Neural crest cell (in vitro differentiated cells): Measurements from ENCODE around the gene CNTN4. TPM values are rescaled to one million over a fixed set of nuclear protein-coding genes. Genes with fewer than 3 reads are reported as not detected.
"Not testable (repeated sequence)": the region's sequence is repeated elsewhere in the genome, so short reads cannot be mapped to it uniquely, and the experiment has no call there.

Experiments
- DNase-seq: peaks from one replicate; pipeline ENCODE4 v3.0.0; 2021; ENCODE audit warnings: low read depth, mixed read lengths, low spot score
- H3K27ac Mint-ChIP-seq: one replicate; pipeline ENCODE4 v1.8.0; 2021; ENCODE audit warnings: mild to moderate bottlenecking, mixed read lengths; ENCODE audit not compliant: unreplicated experiment
- H3K27me3 Mint-ChIP-seq: 2 replicates; pipeline ENCODE4 v1.8.0; 2021; ENCODE audit warnings: low read depth, mild to moderate bottlenecking, mixed read lengths
- H3K36me3 Mint-ChIP-seq: 2 replicates; pipeline ENCODE4 v1.8.0; 2021; ENCODE audit warnings: low read depth, mild to moderate bottlenecking, mixed read lengths
- H3K4me1 Mint-ChIP-seq: 2 replicates; pipeline ENCODE4 v1.8.0; 2021; ENCODE audit warnings: mixed read lengths
- H3K4me3 Mint-ChIP-seq: one replicate; pipeline ENCODE4 v1.8.0; 2021; ENCODE audit warnings: mild to moderate bottlenecking, mixed read lengths
- H3K9me3 Mint-ChIP-seq: 2 replicates; pipeline ENCODE4 v1.8.0; 2021; ENCODE audit warnings: mixed read lengths
- total RNA-seq: library from RNA; stranded (reverse); gene quantifications from 2 replicates; pipeline ENCODE4 v1.2.1, GENCODE V29; 2021
- TF ChIP-seq, protein P1 (sequence below): fragments of 200-600 bp; sonication (generic); conservative IDR thresholded peaks from 2 replicates; pipeline ENCODE4 v1.5.0; 2021; ENCODE audit warnings: antibody characterized with exemption, mild to moderate bottlenecking

Gene CNTN4
- total RNA-seq, 1 donor from 2014 or later = 2.9 TPM

DNA sequence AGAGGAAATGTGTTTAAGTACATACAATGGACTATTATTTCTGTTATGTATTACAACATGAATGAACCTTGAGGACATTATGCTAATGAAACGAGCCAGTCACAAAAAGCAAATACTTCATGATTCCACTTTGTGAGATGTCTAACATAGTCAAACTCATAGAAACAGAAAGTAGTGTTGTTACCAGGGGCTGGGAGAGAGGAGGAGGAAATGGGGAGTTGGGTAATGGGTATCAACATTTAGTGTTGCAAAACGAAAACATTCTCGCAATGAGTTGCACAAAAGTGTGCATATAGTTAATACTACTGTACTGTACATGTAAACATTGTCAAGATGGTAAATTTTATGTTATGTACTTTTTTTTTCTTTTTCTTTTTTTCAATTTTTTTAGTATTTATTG lies 817.2 kb downstream of the CNTN4 start:
- no peak for DNase-seq
- Mint-ChIP-seq H3K9me3 (peaks cover 2% of the 10 kb centered on the region), H3K27me3 (no peaks in the 10 kb centered on the region), H3K27ac (no peak overlapping the region), H3K4me1 (no peaks in the 10 kb centered on the region), H3K4me3 (no peak overlapping the region), H3K36me3 (peaks cover 3% of the 10 kb centered on the region)
- TF ChIP-seq, protein P1, sequence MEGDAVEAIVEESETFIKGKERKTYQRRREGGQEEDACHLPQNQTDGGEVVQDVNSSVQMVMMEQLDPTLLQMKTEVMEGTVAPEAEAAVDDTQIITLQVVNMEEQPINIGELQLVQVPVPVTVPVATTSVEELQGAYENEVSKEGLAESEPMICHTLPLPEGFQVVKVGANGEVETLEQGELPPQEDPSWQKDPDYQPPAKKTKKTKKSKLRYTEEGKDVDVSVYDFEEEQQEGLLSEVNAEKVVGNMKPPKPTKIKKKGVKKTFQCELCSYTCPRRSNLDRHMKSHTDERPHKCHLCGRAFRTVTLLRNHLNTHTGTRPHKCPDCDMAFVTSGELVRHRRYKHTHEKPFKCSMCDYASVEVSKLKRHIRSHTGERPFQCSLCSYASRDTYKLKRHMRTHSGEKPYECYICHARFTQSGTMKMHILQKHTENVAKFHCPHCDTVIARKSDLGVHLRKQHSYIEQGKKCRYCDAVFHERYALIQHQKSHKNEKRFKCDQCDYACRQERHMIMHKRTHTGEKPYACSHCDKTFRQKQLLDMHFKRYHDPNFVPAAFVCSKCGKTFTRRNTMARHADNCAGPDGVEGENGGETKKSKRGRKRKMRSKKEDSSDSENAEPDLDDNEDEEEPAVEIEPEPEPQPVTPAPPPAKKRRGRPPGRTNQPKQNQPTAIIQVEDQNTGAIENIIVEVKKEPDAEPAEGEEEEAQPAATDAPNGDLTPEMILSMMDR = no peak

DNA sequence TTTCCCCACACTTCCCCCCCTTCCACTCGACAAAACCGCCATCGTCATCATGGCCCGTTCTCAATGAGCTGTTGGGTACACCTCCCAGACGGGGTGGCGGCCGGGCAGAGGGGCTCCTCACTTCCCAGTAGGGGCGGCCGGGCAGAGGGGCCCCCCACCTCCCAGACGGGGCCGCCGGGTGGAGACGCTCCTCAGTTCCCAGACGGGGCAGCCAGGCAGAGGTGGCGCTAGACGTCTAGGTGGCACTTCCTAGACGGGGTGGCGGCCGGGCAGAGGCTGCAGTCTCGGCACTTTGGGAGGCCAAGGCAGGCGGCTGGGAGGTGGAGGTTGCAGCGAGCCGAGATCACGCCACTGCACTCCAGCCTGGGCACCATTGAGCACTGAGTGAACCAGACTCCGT lies 818.0 kb downstream of the CNTN4 start:
- not testable (repeated sequence) for H3K27me3 Mint-ChIP-seq, DNase-seq, H3K4me3 Mint-ChIP-seq, H3K27ac Mint-ChIP-seq, H3K36me3 Mint-ChIP-seq, H3K4me1 Mint-ChIP-seq, H3K9me3 Mint-ChIP-seq

DNA sequence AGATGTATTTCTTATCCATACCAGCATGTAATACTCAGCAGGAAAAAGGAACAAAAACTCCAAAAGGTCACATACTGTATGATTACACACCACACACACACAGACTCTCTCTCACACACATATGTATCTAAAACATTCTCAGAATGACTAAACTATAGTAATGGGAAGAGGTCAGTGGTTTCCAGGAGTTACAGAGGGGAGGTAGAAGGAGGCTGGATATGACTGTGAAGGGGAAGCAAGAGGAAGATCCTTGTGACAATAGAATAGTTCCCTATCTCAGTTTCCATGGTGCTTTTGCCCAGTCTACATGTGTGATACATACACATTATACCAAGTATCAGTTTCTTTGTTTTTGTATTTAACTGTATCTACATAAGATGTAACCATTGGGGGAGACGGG lies 821.4 kb downstream of the CNTN4 start:
- Mint-ChIP-seq H3K27me3 (peaks cover 3% of the 10 kb centered on the region), H3K36me3 (peaks cover 3% of the 10 kb centered on the region), H3K4me1 (no peaks in the 10 kb centered on the region), H3K9me3 (peaks cover 2% of the 10 kb centered on the region), H3K4me3 (no peak overlapping the region), H3K27ac (no peak overlapping the region)
- TF ChIP-seq, protein P1 = no peak
- no peak for DNase-seq

DNA sequence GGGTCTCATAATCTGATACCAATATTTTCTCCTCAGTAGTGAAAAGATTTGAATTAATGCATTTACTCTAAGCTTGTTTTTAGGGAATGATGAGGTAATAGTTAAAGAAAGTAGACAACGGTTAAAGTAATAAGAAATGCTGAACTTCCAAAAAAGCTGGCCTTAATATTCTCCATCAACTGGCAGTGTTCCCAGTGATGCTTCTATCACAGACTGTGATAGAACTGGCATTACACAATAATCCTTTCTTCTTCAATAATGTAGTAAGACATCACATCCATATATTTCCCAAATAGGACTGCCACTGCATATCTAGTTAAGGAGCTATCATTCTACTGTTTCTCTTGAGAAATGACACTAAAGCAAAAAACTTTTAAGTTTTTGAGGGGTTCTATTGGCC lies 822.8 kb downstream of the CNTN4 start:
- Mint-ChIP-seq H3K27ac (no peak overlapping the region), H3K4me3 (no peak overlapping the region), H3K9me3 (no peaks in the 10 kb centered on the region), H3K4me1 (no peaks in the 10 kb centered on the region), H3K27me3 (peaks cover 9% of the 10 kb centered on the region), H3K36me3 (peaks cover 3% of the 10 kb centered on the region)
- no peak for DNase-seq
- TF ChIP-seq, protein P1 = no peak

GRCh38 chr3:2921903-2922302 lies 823.2 kb downstream of the CNTN4 start:
- Mint-ChIP-seq H3K27me3 (peaks cover 9% of the 10 kb centered on the region), H3K9me3 (no peaks in the 10 kb centered on the region), H3K27ac (no peak overlapping the region), H3K4me1 (no peaks in the 10 kb centered on the region), H3K4me3 (no peak overlapping the region), H3K36me3 (peaks cover 3% of the 10 kb centered on the region)
- TF ChIP-seq, protein P1 = peak; percentile 72
- no peak for DNase-seq

GRCh38 chr3:2923390-2923789 lies 824.7 kb downstream of the CNTN4 start:
- H3K9me3 Mint-ChIP-seq = no peaks in the 10 kb centered on the region
- H3K36me3 Mint-ChIP-seq = no peaks in the 10 kb centered on the region
- H3K4me3 Mint-ChIP-seq = no peak overlapping the region
- TF ChIP-seq, protein P1 = no peak
- H3K27me3 Mint-ChIP-seq = peaks cover 16% of the 10 kb centered on the region
- H3K4me1 Mint-ChIP-seq = no peaks in the 10 kb centered on the region
- no peak overlapping the region for H3K27ac Mint-ChIP-seq
- no peak for DNase-seq
